Mucosa of gallbladder (tissue), 1 donor: Measurements from ENCODE around the gene MT2A. TPM values are rescaled to one million over a fixed set of nuclear protein-coding genes. Genes with fewer than 3 reads are reported as not detected.

Source experiments
- total RNA-seq: library from RNA; stranded (reverse); gene quantifications from one replicate; pipeline ENCODE4 v1.2.1, GENCODE V29; 2021
- donor health status: DM: no; HTN: no; CAD: no.

The MT2A gene
- total RNA-seq, 1 donor from 2014 or later: 157 TPM

Other genes starting within 250 kb of the MT2A start
- gene AMFR, start 183.0 kb upstream of the MT2A start, total RNA-seq: 121 TPM
- gene NUDT21, start 157.3 kb upstream of the MT2A start, total RNA-seq: 80.9 TPM
- gene OGFOD1, start 157.0 kb upstream of the MT2A start, total RNA-seq: 34.2 TPM
- 42.7 TPM for gene BBS2, start 88.6 kb upstream of the MT2A start, total RNA-seq
- gene MT4, start 43.5 kb upstream of the MT2A start, total RNA-seq: not detected
- 1.4 TPM for gene MT3, start 19.1 kb upstream of the MT2A start, total RNA-seq
- 137 TPM for gene MT1E, start 17.2 kb downstream of the MT2A start, total RNA-seq
- gene MT1M, start 24.1 kb downstream of the MT2A start, total RNA-seq: 4.6 TPM
- gene MT1A, start 30.1 kb downstream of the MT2A start, total RNA-seq: 1.9 TPM
- gene MT1B, start 43.3 kb downstream of the MT2A start, total RNA-seq: not detected
- gene MT1F, start 49.4 kb downstream of the MT2A start, total RNA-seq: 36.6 TPM
- gene MT1G, start 59.5 kb downstream of the MT2A start, total RNA-seq: 55.2 TPM
- gene MT1H, start 61.2 kb downstream of the MT2A start, total RNA-seq: 2.9 TPM
- gene MT1X, start 73.9 kb downstream of the MT2A start, total RNA-seq: 75.1 TPM
- 26.4 TPM for gene NUP93, start 121.5 kb downstream of the MT2A start, total RNA-seq